H1 (cell line): Measurements from ENCODE around the gene C13orf42.

Experiments
- EZH2 ChIP-seq: fragments of 200-600 bp; sonication (generic); IDR thresholded peaks from 2 replicates; pipeline ENCODE4 v1.7.1; 2012; ENCODE audit warnings: low read depth, mild to moderate bottlenecking, moderate library complexity, low read length, inconsistent platforms; ENCODE audit not compliant: severe bottlenecking
- NRF1 ChIP-seq: IDR thresholded peaks from 2 replicates; pipeline ENCODE4 v1.6.1; 2011; ENCODE audit warnings: mild to moderate bottlenecking, low read depth, low read length, improper control_type of control experiment
- YY1 ChIP-seq: IDR thresholded peaks from 2 replicates; pipeline ENCODE4 v1.6.1; 2011; ENCODE audit warnings: low read depth, mild to moderate bottlenecking, low read length
- TF ChIP-seq, protein P1 (sequence below), 3 experiments: IDR thresholded peaks; 1 replicate in 2 of 3; 2 replicates in 1 of 3; pipeline versions ENCODE4 v1.5.1 to v1.6.1; 2011; ENCODE audit warnings: low read length in 3 of 3, mild to moderate bottlenecking in 3 of 3, inconsistent platforms in 2 of 3, low read depth in 1 of 3, moderate library complexity in 1 of 3; ENCODE audit not compliant: insufficient read depth in 1 of 3; ENCODE audit errors: control extremely low read depth in 1 of 3
- TF ChIP-seq, protein P2 (sequence below): IDR thresholded peaks from 2 replicates; pipeline ENCODE4 v1.6.1; 2011; ENCODE audit warnings: low read depth, mild to moderate bottlenecking, low read length; ENCODE audit not compliant: insufficient read depth

GRCh38 chr13:51148223-51148951 is 37.3 kb upstream of the C13orf42 start:
- TF ChIP-seq, protein P1, sequence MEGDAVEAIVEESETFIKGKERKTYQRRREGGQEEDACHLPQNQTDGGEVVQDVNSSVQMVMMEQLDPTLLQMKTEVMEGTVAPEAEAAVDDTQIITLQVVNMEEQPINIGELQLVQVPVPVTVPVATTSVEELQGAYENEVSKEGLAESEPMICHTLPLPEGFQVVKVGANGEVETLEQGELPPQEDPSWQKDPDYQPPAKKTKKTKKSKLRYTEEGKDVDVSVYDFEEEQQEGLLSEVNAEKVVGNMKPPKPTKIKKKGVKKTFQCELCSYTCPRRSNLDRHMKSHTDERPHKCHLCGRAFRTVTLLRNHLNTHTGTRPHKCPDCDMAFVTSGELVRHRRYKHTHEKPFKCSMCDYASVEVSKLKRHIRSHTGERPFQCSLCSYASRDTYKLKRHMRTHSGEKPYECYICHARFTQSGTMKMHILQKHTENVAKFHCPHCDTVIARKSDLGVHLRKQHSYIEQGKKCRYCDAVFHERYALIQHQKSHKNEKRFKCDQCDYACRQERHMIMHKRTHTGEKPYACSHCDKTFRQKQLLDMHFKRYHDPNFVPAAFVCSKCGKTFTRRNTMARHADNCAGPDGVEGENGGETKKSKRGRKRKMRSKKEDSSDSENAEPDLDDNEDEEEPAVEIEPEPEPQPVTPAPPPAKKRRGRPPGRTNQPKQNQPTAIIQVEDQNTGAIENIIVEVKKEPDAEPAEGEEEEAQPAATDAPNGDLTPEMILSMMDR (IDR thresholded peaks at IDR 0.05; ENCODE audit: control extremely low read depth in 1 of 3, insufficient read depth in 1 of 3, low read depth in 1 of 3, low read length in 3 of 3), result peak in 2 of 3 experiments; percentile 22 to 37; a peak in 3 of 4 replicates
- TF ChIP-seq NRF1 (no peak), EZH2 (no peak), YY1 (peak; percentile 25; the same call in 1 of the 2 replicates)
- TF ChIP-seq, protein P2, sequence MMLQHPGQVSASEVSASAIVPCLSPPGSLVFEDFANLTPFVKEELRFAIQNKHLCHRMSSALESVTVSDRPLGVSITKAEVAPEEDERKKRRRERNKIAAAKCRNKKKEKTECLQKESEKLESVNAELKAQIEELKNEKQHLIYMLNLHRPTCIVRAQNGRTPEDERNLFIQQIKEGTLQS, result no peak
